ENCODE results near the gene SLC38A2.

SLC38A2 gene

GRCh38 chr12:46318037-46318436 is 54.5 kb downstream of the SLC38A2 start:
- H3K4me3 ChIP-seq (ENCODE audit: low read depth, low read length): no peak overlapping the region
- in situ Hi-C loops (cut with HindIII; ENCODE audit: low sequenced_read_pairs): no loop called here
- no peak for DNase-seq (ENCODE audit: low read depth)
- no peak for TF ChIP-seq CTCF (IDR thresholded peaks at IDR 0.05; ENCODE audit: low read depth, low read length, missing control alignments)
